ENCODE data around the gene ADIPOR2.
A peak's percentile ranks its signal among the peaks of the same experiment; 100 is the strongest.

The ADIPOR2 gene

GRCh38 chr12:1651946-1652345, 38.9 kb upstream of the ADIPOR2 start:
- Histone ChIP-seq H3K4me1 (ENCODE audit: control insufficient read depth, insufficient read depth, low read length) (peaks cover 9% of the 10 kb centered on the region; the same call in 1 of the 2 replicates), H3K27ac (ENCODE audit: low read depth, low read length) (no peak overlapping the region), H3K27me3 (ENCODE audit: control insufficient read depth, insufficient read depth, low read length) (no peaks in the 10 kb centered on the region), H3K36me3 (ENCODE audit: control insufficient read depth, insufficient read depth, low read length) (peaks cover 1% of the 10 kb centered on the region; the same call in 1 of the 2 replicates), H3K9ac (ENCODE audit: low read length) (no peak overlapping the region), H3K4me3 (ENCODE audit: low read depth, low read length) (no peak overlapping the region), H3K9me3 (ENCODE audit: control insufficient read depth, insufficient read depth, low read depth, low read length) (no peaks in the 10 kb centered on the region)

GRCh38 chr12:1655225-1655788, 35.6 kb upstream of the ADIPOR2 start:
- H3K4me3 ChIP-seq (ENCODE audit: low read depth, low read length) = no peak overlapping the region
- H3K9me3 ChIP-seq (ENCODE audit: control insufficient read depth, insufficient read depth, low read depth, low read length) = no peaks in the 10 kb centered on the region
- H3K27ac ChIP-seq (ENCODE audit: low read depth, low read length) = no peak overlapping the region
- H3K36me3 ChIP-seq (ENCODE audit: control insufficient read depth, insufficient read depth, low read length) = no peaks in the 10 kb centered on the region
- H3K9ac ChIP-seq (ENCODE audit: low read length) = no peak overlapping the region
- peaks cover 7% of the 10 kb centered on the region for H3K27me3 ChIP-seq (ENCODE audit: control insufficient read depth, insufficient read depth, low read length)
- peaks cover 3% of the 10 kb centered on the region; the same call in 1 of the 2 replicates for H3K4me1 ChIP-seq (ENCODE audit: control insufficient read depth, insufficient read depth, low read length)

- no peak overlapping the region for H3K9ac ChIP-seq (ENCODE audit: low read length)
- H3K27ac ChIP-seq (ENCODE audit: low read depth, low read length) = no peak overlapping the region
- H3K4me3 ChIP-seq (ENCODE audit: low read depth, low read length) = no peak overlapping the region
- H3K9me3 ChIP-seq (ENCODE audit: control insufficient read depth, insufficient read depth, low read depth, low read length) = no peaks in the 10 kb centered on the region
- H3K27me3 ChIP-seq (ENCODE audit: control insufficient read depth, insufficient read depth, low read length) = peaks cover 18% of the 10 kb centered on the region
- no peaks in the 10 kb centered on the region for H3K36me3 ChIP-seq (ENCODE audit: control insufficient read depth, insufficient read depth, low read length)
- H3K4me1 ChIP-seq (ENCODE audit: control insufficient read depth, insufficient read depth, low read length) = no peaks in the 10 kb centered on the region
These were observed 34.0 kb upstream of the ADIPOR2 start for GRCh38 chr12:1656902-1657301.

GRCh38 chr12:1657688-1658087, 33.2 kb upstream of the ADIPOR2 start:
- Histone ChIP-seq H3K4me1 (ENCODE audit: control insufficient read depth, insufficient read depth, low read length) (no peaks in the 10 kb centered on the region), H3K9ac (ENCODE audit: low read length) (no peak overlapping the region)

GRCh38 chr12:1660304-1661187, 30.3 kb upstream of the ADIPOR2 start:
- H3K9me3 ChIP-seq (ENCODE audit: control insufficient read depth, insufficient read depth, low read depth, low read length) = no peaks in the 10 kb centered on the region
- H3K27ac ChIP-seq (ENCODE audit: low read depth, low read length) = no peak overlapping the region
- no peak overlapping the region for H3K9ac ChIP-seq (ENCODE audit: low read length)
- peaks cover 28% of the 10 kb centered on the region for H3K27me3 ChIP-seq (ENCODE audit: control insufficient read depth, insufficient read depth, low read length)
- H3K4me1 ChIP-seq (ENCODE audit: control insufficient read depth, insufficient read depth, low read length) = no peaks in the 10 kb centered on the region
- 0 out of 2 replicates have a peak overlapping the region, but pooled peaks have one; percentile 17 for H3K4me3 ChIP-seq (ENCODE audit: low read depth, low read length)
- H3K36me3 ChIP-seq (ENCODE audit: control insufficient read depth, insufficient read depth, low read length) = no peaks in the 10 kb centered on the region

More at GRCh38 chr12:1657688-1658087, 33.2 kb upstream of the ADIPOR2 start:
- H3K36me3 ChIP-seq (ENCODE audit: control insufficient read depth, insufficient read depth, low read length) = no peaks in the 10 kb centered on the region
- no peak overlapping the region for H3K27ac ChIP-seq (ENCODE audit: low read depth, low read length)
- H3K27me3 ChIP-seq (ENCODE audit: control insufficient read depth, insufficient read depth, low read length) = peaks cover 18% of the 10 kb centered on the region
- no peak overlapping the region for H3K4me3 ChIP-seq (ENCODE audit: low read depth, low read length)
- no peaks in the 10 kb centered on the region for H3K9me3 ChIP-seq (ENCODE audit: control insufficient read depth, insufficient read depth, low read depth, low read length)

- no peaks in the 10 kb centered on the region for H3K36me3 ChIP-seq (ENCODE audit: control insufficient read depth, insufficient read depth, low read length)
- H3K9ac ChIP-seq (ENCODE audit: low read length) = no peak overlapping the region
- H3K27ac ChIP-seq (ENCODE audit: low read depth, low read length) = no peak overlapping the region
- peaks cover 1% of the 10 kb centered on the region; the same call in 1 of the 2 replicates for H3K4me1 ChIP-seq (ENCODE audit: control insufficient read depth, insufficient read depth, low read length)
- peak overlapping the region; percentile 81 for H3K4me3 ChIP-seq (ENCODE audit: low read depth, low read length)
- H3K9me3 ChIP-seq (ENCODE audit: control insufficient read depth, insufficient read depth, low read depth, low read length) = no peaks in the 10 kb centered on the region
- H3K27me3 ChIP-seq (ENCODE audit: control insufficient read depth, insufficient read depth, low read length) = peaks cover 28% of the 10 kb centered on the region
These were observed 29.1 kb upstream of the ADIPOR2 start for GRCh38 chr12:1661553-1662335.

- Histone ChIP-seq H3K36me3 (ENCODE audit: control insufficient read depth, insufficient read depth, low read length) (no peaks in the 10 kb centered on the region), H3K9ac (ENCODE audit: low read length) (no peak overlapping the region), H3K27me3 (ENCODE audit: control insufficient read depth, insufficient read depth, low read length) (peaks cover 28% of the 10 kb centered on the region), H3K4me3 (ENCODE audit: low read depth, low read length) (peak overlapping the region; percentile 54), H3K9me3 (ENCODE audit: control insufficient read depth, insufficient read depth, low read depth, low read length) (no peaks in the 10 kb centered on the region), H3K27ac (ENCODE audit: low read depth, low read length) (no peak overlapping the region), H3K4me1 (ENCODE audit: control insufficient read depth, insufficient read depth, low read length) (peaks cover 4% of the 10 kb centered on the region; the same call in 1 of the 2 replicates)
These were observed 28.0 kb upstream of the ADIPOR2 start for GRCh38 chr12:1662761-1663439.

GRCh38 chr12:1663440-1664132, 27.3 kb upstream of the ADIPOR2 start:
- H3K4me3 ChIP-seq (ENCODE audit: low read depth, low read length) = peak overlapping the region; percentile 54
- no peaks in the 10 kb centered on the region for H3K9me3 ChIP-seq (ENCODE audit: control insufficient read depth, insufficient read depth, low read depth, low read length)
- H3K27ac ChIP-seq (ENCODE audit: low read depth, low read length) = no peak overlapping the region
- H3K27me3 ChIP-seq (ENCODE audit: control insufficient read depth, insufficient read depth, low read length) = peaks cover 28% of the 10 kb centered on the region
- no peaks in the 10 kb centered on the region for H3K36me3 ChIP-seq (ENCODE audit: control insufficient read depth, insufficient read depth, low read length)
- H3K4me1 ChIP-seq (ENCODE audit: control insufficient read depth, insufficient read depth, low read length) = peaks cover 4% of the 10 kb centered on the region; the same call in 1 of the 2 replicates
- no peak overlapping the region for H3K9ac ChIP-seq (ENCODE audit: low read length)

- Histone ChIP-seq H3K9ac (ENCODE audit: low read length) (no peak overlapping the region), H3K27ac (ENCODE audit: low read depth, low read length) (no peak overlapping the region), H3K36me3 (ENCODE audit: control insufficient read depth, insufficient read depth, low read length) (no peaks in the 10 kb centered on the region), H3K4me1 (ENCODE audit: control insufficient read depth, insufficient read depth, low read length) (peaks cover 4% of the 10 kb centered on the region; the same call in 1 of the 2 replicates), H3K27me3 (ENCODE audit: control insufficient read depth, insufficient read depth, low read length) (peaks cover 20% of the 10 kb centered on the region), H3K9me3 (ENCODE audit: control insufficient read depth, insufficient read depth, low read depth, low read length) (no peaks in the 10 kb centered on the region), H3K4me3 (ENCODE audit: low read depth, low read length) (no peak overlapping the region)
These were observed 25.5 kb upstream of the ADIPOR2 start for GRCh38 chr12:1665366-1665765.

GRCh38 chr12:1666215-1666614, 24.7 kb upstream of the ADIPOR2 start:
- no peak overlapping the region for H3K4me3 ChIP-seq (ENCODE audit: low read depth, low read length)
- no peak overlapping the region for H3K27ac ChIP-seq (ENCODE audit: low read depth, low read length)
- H3K9ac ChIP-seq (ENCODE audit: low read length) = no peak overlapping the region
- H3K9me3 ChIP-seq (ENCODE audit: control insufficient read depth, insufficient read depth, low read depth, low read length) = no peaks in the 10 kb centered on the region
- peaks cover 4% of the 10 kb centered on the region; the same call in 1 of the 2 replicates for H3K4me1 ChIP-seq (ENCODE audit: control insufficient read depth, insufficient read depth, low read length)
- H3K27me3 ChIP-seq (ENCODE audit: control insufficient read depth, insufficient read depth, low read length) = peaks cover 14% of the 10 kb centered on the region
- H3K36me3 ChIP-seq (ENCODE audit: control insufficient read depth, insufficient read depth, low read length) = no peaks in the 10 kb centered on the region

All from HUES6 (cell line).